A549 (cell line): ENCODE data around the gene RPS6KA2. TPM values are rescaled to one million over a fixed set of nuclear protein-coding genes. Genes with fewer than 3 reads are reported as not detected.

ENCODE experiments used
- ATAC-seq, 2 experiments: fragments of 200-7000 bp in 1 of 2; fragments of >200 bp in 1 of 2; cut with Nextera tagmentation in 1 of 2; cut with Tn5 transposase in 1 of 2; 3 replicates each; pipeline versions ENCODE4 v1.8.0 to v1.9.1; 2018 to 2020; ENCODE audit warnings: mild to moderate bottlenecking in 1 of 2, moderate library complexity in 1 of 2
- CTCF ChIA-PET: fragments of 300-600 bp; sonication (Branson Sonifier 250); formaldehyde crosslinking; extraction: SDS; loops from one replicate; lab custom pipeline; 2021; ENCODE audit warnings: antibody characterized with exemption, inconsistent platforms; lab: Yijun Ruan, JAX
- POLR2A ChIA-PET: fragments of 350-600 bp; formaldehyde crosslinking; extraction: SDS; loops from one replicate; lab custom pipeline; 2021; ENCODE audit warnings: antibody characterized with exemption, inconsistent platforms; lab: Yijun Ruan, JAX
- DNase-seq, 2 experiments: peaks; one replicate each; pipeline versions ENCODE4 v3.0.0 to v3.0.0-alpha.2; 2011 to 2016; ENCODE audit warnings: low read depth in 1 of 2, low spot score in 1 of 2
- FAIRE-seq: peaks from 2 replicates; lab custom pipeline; 2011; peaks lifted over from hg19 to GRCh38; lab: Jason Lieb, UNC
- H3K27ac ChIP-seq, 2 experiments: fragments of >200 bp; sonication (Bioruptor Twin); formaldehyde crosslinking; 3 replicates each; pipeline ENCODE4 v1.5.1; 2016 to 2017
- H3K4me1 ChIP-seq: fragments of >200 bp; sonication (Bioruptor Twin); formaldehyde crosslinking; 3 replicates; pipeline ENCODE4 v1.6.1; 2016
- H3K4me2 ChIP-seq: fragments of >200 bp; sonication (Bioruptor Twin); formaldehyde crosslinking; 3 replicates; pipeline ENCODE4 v1.6.1; 2016
- H3K4me3 ChIP-seq: fragments of >200 bp; sonication (Bioruptor Twin); formaldehyde crosslinking; 3 replicates; pipeline ENCODE4 v1.5.1; 2016
- H3K9me3 ChIP-seq: fragments of >200 bp; sonication (Bioruptor Twin); formaldehyde crosslinking; 3 replicates; pipeline ENCODE4 v1.6.1; 2016
- BHLHE40 ChIP-seq: IDR thresholded peaks from 2 replicates; pipeline ENCODE4 v1.6.1; 2012; ENCODE audit warnings: low read depth, low read length, inconsistent platforms
- CEBPB ChIP-seq, 2 experiments: fragments of >200 bp in 1 of 2; sonication (Bioruptor Twin) in 1 of 2; formaldehyde crosslinking in 1 of 2; IDR thresholded peaks; 2 replicates each; pipeline ENCODE4 v1.6.1; 2012 to 2016
- CHD4 ChIP-seq: fragments of 200-600 bp; sonication (generic); IDR thresholded peaks from 2 replicates; pipeline ENCODE4 v1.6.1; 2016; ENCODE audit warnings: antibody characterized with exemption, mild to moderate bottlenecking, borderline replicate concordance
- EP300 ChIP-seq, 2 experiments: fragments of >200 bp; sonication (Bioruptor Twin); formaldehyde crosslinking; IDR thresholded peaks; 2 replicates in 1 of 2; 3 replicates in 1 of 2; pipeline ENCODE4 v1.6.1; 2016 to 2017
- FOXS1 ChIP-seq: fragments of 250-450 bp; sonication (Bioruptor Pico); IDR thresholded peaks from 2 replicates; pipeline ENCODE4 v1.5.0; 2020; ENCODE audit warnings: mild to moderate bottlenecking, moderate library complexity
- HDAC2 ChIP-seq: fragments of 200-600 bp; sonication (generic); IDR thresholded peaks from 2 replicates; pipeline ENCODE4 v1.6.1; 2016
- HEYL ChIP-seq: fragments of 250-450 bp; sonication (Bioruptor Pico); IDR thresholded peaks from 2 replicates; pipeline ENCODE4 v1.8.0; 2021; ENCODE audit warnings: mild to moderate bottlenecking, moderate library complexity
- HOXA7 ChIP-seq: fragments of 250-450 bp; sonication (Bioruptor Pico); IDR thresholded peaks from 2 replicates; pipeline ENCODE4 v1.5.0; 2020; ENCODE audit warnings: mild to moderate bottlenecking, moderate library complexity
- HOXB13 ChIP-seq: fragments of 250-450 bp; sonication (Bioruptor Pico); IDR thresholded peaks from 2 replicates; pipeline ENCODE4 v1.5.0; 2020; ENCODE audit warnings: low read depth, mild to moderate bottlenecking, moderate library complexity
- JUNB ChIP-seq: fragments of >200 bp; sonication (Bioruptor Twin); formaldehyde crosslinking; IDR thresholded peaks from 2 replicates; pipeline ENCODE4 v1.6.1; 2016
- KDM1A ChIP-seq: fragments of 200-600 bp; sonication (generic); IDR thresholded peaks from 2 replicates; pipeline ENCODE4 v1.6.1; 2016; ENCODE audit warnings: low read depth, mild to moderate bottlenecking
- KDM5A ChIP-seq: fragments of 200-600 bp; sonication (generic); IDR thresholded peaks from 2 replicates; pipeline ENCODE4 v1.6.1; 2016; ENCODE audit warnings: antibody characterized with exemption, mild to moderate bottlenecking
- MAFK ChIP-seq: fragments of 450-650 bp; IDR thresholded peaks from 2 replicates; pipeline ENCODE4 v1.6.1; 2014; ENCODE audit not compliant: partially characterized antibody
- MAZ ChIP-seq: fragments of 150-350 bp; IDR thresholded peaks from 2 replicates; pipeline ENCODE4 v1.6.1; 2014; ENCODE audit warnings: antibody characterized with exemption, low read depth, low read length, borderline replicate concordance
- MYC ChIP-seq: IDR thresholded peaks from 2 replicates; pipeline ENCODE4 v1.6.1; 2012; ENCODE audit warnings: mild to moderate bottlenecking, inconsistent platforms, low read length, improper control_type of control experiment, borderline replicate concordance
- NPAS2 ChIP-seq: fragments of 250-450 bp; sonication (Bioruptor Pico); IDR thresholded peaks from 2 replicates; pipeline ENCODE4 v1.8.0; 2022; ENCODE audit warnings: mild to moderate bottlenecking, moderate library complexity, borderline replicate concordance
- NR3C1 ChIP-seq: fragments of >200 bp; sonication (Bioruptor Twin); formaldehyde crosslinking; IDR thresholded peaks from 3 replicates; pipeline ENCODE4 v1.6.1; 2017
- POLR2A ChIP-seq: IDR thresholded peaks from 2 replicates; pipeline ENCODE4 v1.6.1; 2012; ENCODE audit warnings: mild to moderate bottlenecking, low read length
- POLR2AphosphoS2 ChIP-seq: conservative IDR thresholded peaks from 2 replicates; pipeline ENCODE4 v1.6.1; 2012; ENCODE audit warnings: low read length, improper control_type of control experiment, inconsistent platforms
- RARB ChIP-seq: fragments of 250-450 bp; sonication (Bioruptor Pico); IDR thresholded peaks from 2 replicates; pipeline ENCODE4 v1.8.0; 2021; ENCODE audit warnings: mild to moderate bottlenecking, moderate library complexity
- SMC3 ChIP-seq: fragments of >200 bp; sonication (Bioruptor Twin); formaldehyde crosslinking; IDR thresholded peaks from 3 replicates; pipeline ENCODE4 v1.6.1; 2018; ENCODE audit warnings: inconsistent platforms
- TFCP2L1 ChIP-seq: fragments of 250-450 bp; sonication (Bioruptor Pico); IDR thresholded peaks from 2 replicates; pipeline ENCODE4 v1.5.0; 2021; ENCODE audit warnings: mild to moderate bottlenecking
- TP53 ChIP-seq: fragments of 250-450 bp; sonication (Bioruptor Pico); IDR thresholded peaks from 2 replicates; pipeline ENCODE4 v1.5.0; 2021; ENCODE audit warnings: mild to moderate bottlenecking, moderate library complexity
- ZC3H11A ChIP-seq: fragments of 450-650 bp; IDR thresholded peaks from 2 replicates; pipeline ENCODE4 v1.6.1; 2014; ENCODE audit warnings: antibody characterized with exemption, mild to moderate bottlenecking
- ZFP36 ChIP-seq: fragments of 450-650 bp; IDR thresholded peaks from 2 replicates; pipeline ENCODE4 v1.6.1; 2014; ENCODE audit warnings: borderline replicate concordance; ENCODE audit not compliant: partially characterized antibody
- ZSCAN20 ChIP-seq: fragments of 250-450 bp; sonication (Bioruptor Pico); IDR thresholded peaks from 2 replicates; pipeline ENCODE4 v1.8.0; 2022; ENCODE audit warnings: mild to moderate bottlenecking, moderate library complexity
- WGBS: methylation state at CpG from one replicate; pipeline ENCODE4 v1.1.6; 2017; ENCODE audit errors: missing lambda C conversion rate; 5-methylcytosine and 5-hydroxymethylcytosine counted together
- polyA plus RNA-seq, 4 experiments: library from polyadenylated mRNA; depleted of rRNA in 3 of 4; stranded (reverse); fragments of >200 nt; fragmentation: RNase III in 1 of 4; extraction: RNeasy Plus Mini Kit Qiagen cat#74134 plus additional on column Dnase treatment in 1 of 4; gene quantifications; 2 replicates in 3 of 4; 3 replicates in 1 of 4; pipeline ENCODE4 v1.2.3, GENCODE V29; 2011 to 2017
- TF ChIP-seq, protein P1 (sequence below): fragments of 250-450 bp; sonication (Bioruptor Pico); IDR thresholded peaks from 2 replicates; pipeline ENCODE4 v1.5.0; 2020; ENCODE audit warnings: low read depth, mild to moderate bottlenecking, moderate library complexity
- TF ChIP-seq, protein P2 (sequence below): fragments of 450-650 bp; IDR thresholded peaks from 2 replicates; pipeline ENCODE4 v1.6.1; 2014; ENCODE audit warnings: antibody characterized with exemption
- TF ChIP-seq, protein P3 (sequence below): fragments of 150-350 bp; IDR thresholded peaks from 2 replicates; pipeline ENCODE4 v1.6.1; 2014; ENCODE audit warnings: low read depth, mild to moderate bottlenecking, low read length
- TF ChIP-seq, protein P4 (sequence below): IDR thresholded peaks from 2 replicates; pipeline ENCODE4 v1.6.1; 2012
- TF ChIP-seq, protein P5 (sequence below): fragments of >200 bp; sonication (Bioruptor Twin); formaldehyde crosslinking; IDR thresholded peaks from 2 replicates; pipeline ENCODE4 v1.6.1; 2016

RPS6KA2 gene
- polyA plus RNA-seq, 2 of the 4 experiments (the other 2 are of a cell fraction), result 0.19 TPM; not detected in 1

DNA sequence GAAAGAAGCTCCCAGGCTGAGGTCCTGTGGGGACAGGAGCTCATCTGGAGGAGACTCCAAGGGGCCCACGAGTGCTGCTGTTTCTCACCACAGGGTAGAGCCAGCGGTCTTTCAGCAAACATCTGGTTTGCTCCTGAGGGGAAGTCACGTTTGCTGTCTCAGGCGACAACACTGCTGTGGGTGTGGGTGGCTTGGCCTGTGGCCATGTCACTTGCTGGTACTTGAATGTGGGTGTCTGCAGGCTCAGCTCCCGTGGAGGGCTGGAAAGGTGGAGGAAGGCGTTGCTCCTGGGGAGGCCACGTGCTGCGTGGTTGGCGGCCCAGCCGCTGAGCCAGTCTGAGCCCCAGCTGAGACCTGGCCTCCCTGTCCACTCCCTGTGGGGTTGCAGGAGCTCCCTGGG, 191.5 kb downstream of the RPS6KA2 start:
- no peak for TF ChIP-seq RARB (CRISPR knock-in tag)
- no peak for TF ChIP-seq MAZ
- TF ChIP-seq MAFK, result no peak
- TF ChIP-seq, protein P1, sequence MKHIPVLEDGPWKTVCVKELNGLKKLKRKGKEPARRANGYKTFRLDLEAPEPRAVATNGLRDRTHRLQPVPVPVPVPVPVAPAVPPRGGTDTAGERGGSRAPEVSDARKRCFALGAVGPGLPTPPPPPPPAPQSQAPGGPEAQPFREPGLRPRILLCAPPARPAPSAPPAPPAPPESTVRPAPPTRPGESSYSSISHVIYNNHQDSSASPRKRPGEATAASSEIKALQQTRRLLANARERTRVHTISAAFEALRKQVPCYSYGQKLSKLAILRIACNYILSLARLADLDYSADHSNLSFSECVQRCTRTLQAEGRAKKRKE (CRISPR knock-in tag), result no peak
- TF ChIP-seq ZC3H11A, result no peak
- no peak for TF ChIP-seq NR3C1
- no peak for TF ChIP-seq POLR2A
- TF ChIP-seq HDAC2, result no peak
- no peak for TF ChIP-seq KDM5A
- no peak for TF ChIP-seq MYC
- TF ChIP-seq POLR2AphosphoS2, result no peak
- TF ChIP-seq BHLHE40, result no peak
- TF ChIP-seq ZSCAN20 (CRISPR knock-in tag), result no peak
- TF ChIP-seq, protein P2, sequence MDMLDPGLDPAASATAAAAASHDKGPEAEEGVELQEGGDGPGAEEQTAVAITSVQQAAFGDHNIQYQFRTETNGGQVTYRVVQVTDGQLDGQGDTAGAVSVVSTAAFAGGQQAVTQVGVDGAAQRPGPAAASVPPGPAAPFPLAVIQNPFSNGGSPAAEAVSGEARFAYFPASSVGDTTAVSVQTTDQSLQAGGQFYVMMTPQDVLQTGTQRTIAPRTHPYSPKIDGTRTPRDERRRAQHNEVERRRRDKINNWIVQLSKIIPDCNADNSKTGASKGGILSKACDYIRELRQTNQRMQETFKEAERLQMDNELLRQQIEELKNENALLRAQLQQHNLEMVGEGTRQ, result no peak
- TF ChIP-seq CEBPB (IDR thresholded peaks at IDR 0.05), result no peak
- no peak for TF ChIP-seq KDM1A
- no peak for TF ChIP-seq TP53 (CRISPR knock-in tag)
- TF ChIP-seq HEYL, result no peak
- TF ChIP-seq FOXS1, result no peak
- no peak for TF ChIP-seq HOXA7 (CRISPR knock-in tag)

DNA sequence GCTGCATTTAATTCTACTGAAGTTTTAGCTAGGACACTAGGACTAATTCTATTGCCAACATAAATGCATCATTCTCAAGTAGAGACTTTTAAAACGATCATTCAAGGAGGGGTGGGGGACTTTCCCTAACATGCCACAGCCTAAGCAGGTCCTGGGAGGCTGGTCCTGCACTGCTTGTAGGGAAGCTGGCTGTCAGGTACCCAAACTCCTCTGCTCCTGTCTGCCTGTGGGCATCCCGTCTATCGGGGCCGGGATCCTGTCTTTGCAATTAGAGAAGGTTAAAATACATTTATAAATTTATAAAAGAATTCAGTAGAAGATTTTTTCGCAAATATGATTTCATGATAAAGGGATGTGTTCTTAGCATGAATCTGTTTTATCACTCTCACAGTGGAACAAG, 192.7 kb downstream of the RPS6KA2 start:
- Histone ChIP-seq H3K4me1 (no peaks in the 10 kb centered on the region), H3K27ac (no peak overlapping the region), H3K4me3 (no peak overlapping the region), H3K4me2 (no peak overlapping the region), H3K9me3 (no peaks in the 10 kb centered on the region)
- DNase-seq, result no peak
- no peak for FAIRE-seq
- no peak for ATAC-seq
- 33% methylated on average over 5 of the region's 5 CpGs for WGBS
- ChIA-PET POLR2A (no interaction called here), CTCF (no interaction called here)
- TF ChIP-seq HDAC2 (no peak), TFCP2L1 (CRISPR knock-in tag) (no peak), RARB (CRISPR knock-in tag) (no peak), CHD4 (no peak), FOXS1 (no peak), JUNB (no peak), EP300 (IDR thresholded peaks at IDR 0.05) (no peak), KDM1A (no peak), SMC3 (no peak), HOXB13 (CRISPR knock-in tag) (no peak), ZFP36 (no peak), HEYL (no peak), ZSCAN20 (CRISPR knock-in tag) (no peak), NPAS2 (CRISPR knock-in tag) (no peak)
- TF ChIP-seq, protein P2, result no peak
- TF ChIP-seq, protein P3, sequence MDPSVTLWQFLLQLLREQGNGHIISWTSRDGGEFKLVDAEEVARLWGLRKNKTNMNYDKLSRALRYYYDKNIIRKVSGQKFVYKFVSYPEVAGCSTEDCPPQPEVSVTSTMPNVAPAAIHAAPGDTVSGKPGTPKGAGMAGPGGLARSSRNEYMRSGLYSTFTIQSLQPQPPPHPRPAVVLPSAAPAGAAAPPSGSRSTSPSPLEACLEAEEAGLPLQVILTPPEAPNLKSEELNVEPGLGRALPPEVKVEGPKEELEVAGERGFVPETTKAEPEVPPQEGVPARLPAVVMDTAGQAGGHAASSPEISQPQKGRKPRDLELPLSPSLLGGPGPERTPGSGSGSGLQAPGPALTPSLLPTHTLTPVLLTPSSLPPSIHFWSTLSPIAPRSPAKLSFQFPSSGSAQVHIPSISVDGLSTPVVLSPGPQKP, result no peak
- TF ChIP-seq, protein P4, sequence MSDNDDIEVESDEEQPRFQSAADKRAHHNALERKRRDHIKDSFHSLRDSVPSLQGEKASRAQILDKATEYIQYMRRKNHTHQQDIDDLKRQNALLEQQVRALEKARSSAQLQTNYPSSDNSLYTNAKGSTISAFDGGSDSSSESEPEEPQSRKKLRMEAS, result no peak
- TF ChIP-seq, protein P5, sequence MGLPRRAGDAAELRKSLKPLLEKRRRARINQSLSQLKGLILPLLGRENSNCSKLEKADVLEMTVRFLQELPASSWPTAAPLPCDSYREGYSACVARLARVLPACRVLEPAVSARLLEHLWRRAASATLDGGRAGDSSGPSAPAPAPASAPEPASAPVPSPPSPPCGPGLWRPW, result no peak

More for the DNA sequence above, 191.5 kb downstream of the RPS6KA2 start:
- H3K9me3 ChIP-seq, result no peaks in the 10 kb centered on the region
- CTCF ChIA-PET, result interaction anchor here (0.8 to 1.0 kb wide), 2 partner anchors 9 to 12 kb away, joined by 3 read pairs; no protein-coding TSS in a partner anchor
- no peak overlapping the region for H3K4me2 ChIP-seq
- no peak overlapping the region for H3K4me3 ChIP-seq
- ATAC-seq, result no peak
- DNase-seq, result no peak
- 36% methylated on average over 4 of the region's 10 CpGs for WGBS
- FAIRE-seq, result no peak
- no peak overlapping the region for H3K27ac ChIP-seq
- POLR2A ChIA-PET, result no interaction called here
- no peaks in the 10 kb centered on the region for H3K4me1 ChIP-seq
